ENCODE data around the gene PTPN13.

DNA sequence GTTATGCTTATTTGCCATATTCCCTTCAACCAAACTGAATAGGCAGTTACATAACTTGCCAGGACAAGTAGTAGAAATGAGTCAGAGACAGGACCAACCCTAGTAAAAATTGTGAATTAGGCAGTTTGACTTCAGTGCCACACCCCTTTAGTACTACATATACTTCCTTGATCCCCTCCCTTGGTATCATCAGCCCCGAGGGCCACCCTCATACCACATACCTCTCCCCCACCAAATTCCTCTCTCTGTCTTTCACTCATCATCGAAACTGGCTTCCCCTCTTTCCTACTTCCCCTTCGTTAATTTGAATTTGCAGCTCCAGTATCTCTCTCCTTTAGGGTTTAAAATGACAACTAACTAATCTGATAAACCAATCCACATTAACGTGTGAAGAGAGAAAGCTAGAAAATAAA lies 7.9 kb upstream of the PTPN13 start:
- TF ChIP-seq GATA2 (IDR thresholded peaks at IDR 0.05; ENCODE audit: low read depth, low read length) (no peak), GATA3 (IDR thresholded peaks at IDR 0.05; ENCODE audit: low read depth, low read length) (no peak)

Measured in SH-SY5Y (cell line).